Measurements from ENCODE around the gene TBX1. TPM values are rescaled to one million over a fixed set of nuclear protein-coding genes. Genes with fewer than 3 reads are reported as not detected.

The TBX1 gene
- total RNA-seq, 2 donors from 2014 or later, result 0.24 TPM; not detected in 1

DNA sequence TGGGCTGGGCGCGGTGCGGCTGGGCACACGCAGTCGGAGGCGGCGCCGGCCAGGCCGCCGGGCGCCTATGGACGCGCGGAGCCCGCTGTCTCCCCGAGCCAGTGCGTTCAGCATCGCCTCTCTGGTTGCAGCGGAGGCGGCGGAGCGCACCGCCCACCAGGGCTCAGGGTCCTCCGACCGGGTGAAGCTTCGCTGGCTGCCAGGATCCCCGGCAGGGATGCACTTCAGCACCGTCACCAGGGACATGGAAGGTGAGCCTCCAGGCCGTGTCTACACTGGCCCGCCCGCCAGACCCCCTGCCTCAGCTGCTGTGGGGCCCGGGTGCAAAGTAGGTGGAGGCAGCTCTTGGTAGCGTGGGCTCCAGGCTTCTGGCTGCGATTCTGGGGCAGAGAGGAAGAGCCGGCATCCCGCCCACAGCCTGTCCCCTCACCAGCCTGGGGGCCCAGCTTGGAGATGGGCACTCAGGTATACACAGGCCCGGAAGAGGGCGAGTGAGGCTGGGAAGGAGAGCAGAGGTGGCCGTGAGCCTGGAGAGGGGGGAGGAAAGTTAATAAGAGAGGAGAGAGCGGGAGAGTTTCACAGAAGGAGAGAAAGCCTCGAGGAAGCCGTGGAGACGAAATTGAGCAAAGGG, 1.0 kb upstream of the TBX1 start:
- DNase-seq (ENCODE audit: low spot score), result no peak
- H3K4me3 ChIP-seq, result peak overlapping the region in 1 of 2 donors; percentile 0
- no peaks in the 10 kb centered on the region for H3K36me3 ChIP-seq
- peaks cover 26 to 57% of the 10 kb centered on the region in 2 donors for H3K27me3 ChIP-seq
- peaks cover 0 to 40% of the 10 kb centered on the region in 2 donors for H3K4me1 ChIP-seq
- TF ChIP-seq, protein P1, sequence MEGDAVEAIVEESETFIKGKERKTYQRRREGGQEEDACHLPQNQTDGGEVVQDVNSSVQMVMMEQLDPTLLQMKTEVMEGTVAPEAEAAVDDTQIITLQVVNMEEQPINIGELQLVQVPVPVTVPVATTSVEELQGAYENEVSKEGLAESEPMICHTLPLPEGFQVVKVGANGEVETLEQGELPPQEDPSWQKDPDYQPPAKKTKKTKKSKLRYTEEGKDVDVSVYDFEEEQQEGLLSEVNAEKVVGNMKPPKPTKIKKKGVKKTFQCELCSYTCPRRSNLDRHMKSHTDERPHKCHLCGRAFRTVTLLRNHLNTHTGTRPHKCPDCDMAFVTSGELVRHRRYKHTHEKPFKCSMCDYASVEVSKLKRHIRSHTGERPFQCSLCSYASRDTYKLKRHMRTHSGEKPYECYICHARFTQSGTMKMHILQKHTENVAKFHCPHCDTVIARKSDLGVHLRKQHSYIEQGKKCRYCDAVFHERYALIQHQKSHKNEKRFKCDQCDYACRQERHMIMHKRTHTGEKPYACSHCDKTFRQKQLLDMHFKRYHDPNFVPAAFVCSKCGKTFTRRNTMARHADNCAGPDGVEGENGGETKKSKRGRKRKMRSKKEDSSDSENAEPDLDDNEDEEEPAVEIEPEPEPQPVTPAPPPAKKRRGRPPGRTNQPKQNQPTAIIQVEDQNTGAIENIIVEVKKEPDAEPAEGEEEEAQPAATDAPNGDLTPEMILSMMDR (IDR thresholded peaks at IDR 0.05), result no peak
- H3K9me3 ChIP-seq, result no peaks in the 10 kb centered on the region
- no peak overlapping the region for H3K27ac ChIP-seq

DNA sequence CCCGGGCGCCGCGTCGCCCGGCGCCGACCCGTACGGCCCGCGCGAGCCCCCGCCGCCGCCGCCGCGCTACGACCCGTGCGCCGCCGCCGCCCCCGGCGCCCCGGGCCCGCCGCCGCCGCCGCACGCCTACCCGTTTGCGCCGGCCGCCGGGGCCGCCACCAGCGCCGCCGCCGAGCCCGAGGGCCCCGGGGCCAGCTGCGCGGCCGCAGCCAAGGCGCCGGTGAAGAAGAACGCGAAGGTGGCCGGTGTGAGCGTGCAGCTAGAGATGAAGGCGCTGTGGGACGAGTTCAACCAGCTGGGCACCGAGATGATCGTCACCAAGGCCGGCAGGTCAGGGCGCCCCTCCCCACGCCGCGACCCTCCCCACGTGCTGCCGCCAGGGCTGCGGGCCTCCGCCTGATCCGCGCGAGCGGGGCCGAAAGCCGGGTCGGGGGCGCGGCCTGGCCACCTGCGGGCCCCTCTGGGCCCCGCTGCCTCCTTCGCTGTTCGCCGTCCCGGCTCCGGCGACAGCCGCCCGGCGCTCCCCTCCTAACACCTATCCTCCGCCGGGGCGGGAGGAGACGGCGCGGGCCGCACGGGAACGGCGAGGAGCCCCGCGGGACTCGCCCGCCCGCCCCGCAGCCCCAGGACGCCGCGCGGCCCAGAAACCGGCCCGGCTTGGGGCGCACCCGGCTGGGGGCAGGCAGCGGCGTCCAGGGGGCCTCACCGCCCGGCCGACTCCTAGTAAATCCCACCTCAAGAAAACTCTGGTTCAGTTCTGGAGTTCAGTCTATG, 560 bp downstream of the TBX1 start:
- Histone ChIP-seq H3K4me3 (peak overlapping the region in 1 of 2 donors; percentile 28), H3K9me3 (no peaks in the 10 kb centered on the region), H3K36me3 (no peaks in the 10 kb centered on the region), H3K4me1 (peaks cover 0 to 32% of the 10 kb centered on the region in 2 donors), H3K27me3 (peaks cover 18 to 50% of the 10 kb centered on the region in 2 donors), H3K27ac (no peak overlapping the region)
- DNase-seq (ENCODE audit: low spot score), result no peak
- TF ChIP-seq, protein P1 (IDR thresholded peaks at IDR 0.05), result no peak

DNA sequence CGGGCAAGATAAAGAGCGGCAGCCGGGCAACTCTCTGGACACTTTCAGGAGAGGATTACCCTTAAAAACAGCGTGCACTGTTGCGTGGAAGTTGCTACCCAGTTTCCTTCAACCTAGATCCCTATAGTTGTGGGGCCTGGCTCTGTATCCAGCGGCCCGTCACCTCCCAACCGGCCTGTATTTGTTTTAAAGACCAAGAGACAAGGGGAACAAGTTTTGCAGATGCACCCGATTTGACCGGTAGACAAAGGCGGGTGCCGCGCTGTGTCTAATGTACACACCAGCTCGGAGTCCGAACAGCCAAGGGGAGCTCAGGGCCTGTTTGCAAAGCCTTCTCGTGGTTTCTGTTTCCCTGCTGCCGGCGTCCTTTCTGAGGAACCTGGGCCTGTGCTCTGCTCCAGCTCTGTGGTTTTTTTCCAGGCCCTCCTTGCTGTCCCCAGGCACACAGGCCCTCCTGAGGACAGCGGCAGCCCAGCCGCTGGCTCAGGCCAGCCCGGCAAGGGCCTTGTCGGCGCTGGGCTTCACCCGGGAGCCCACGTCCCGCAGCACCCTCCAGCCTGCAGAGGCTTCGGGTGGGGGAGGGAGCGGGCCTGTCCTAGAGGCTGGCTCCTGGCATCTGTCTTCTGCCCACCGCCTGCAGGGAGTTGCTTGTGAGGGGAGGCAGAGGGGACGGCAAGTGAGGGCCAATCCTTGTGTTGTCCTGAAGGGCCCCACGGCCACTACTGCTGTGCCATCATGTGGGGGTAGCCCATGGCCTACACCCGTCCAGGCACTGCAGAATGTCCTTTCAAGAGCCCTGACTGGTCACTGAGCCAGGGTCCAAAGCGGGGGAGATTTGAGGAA, 1.4 kb downstream of the TBX1 start:
- Histone ChIP-seq H3K4me1 (peaks cover 0 to 32% of the 10 kb centered on the region in 2 donors), H3K4me3 (no peak overlapping the region)
- no peak for DNase-seq (ENCODE audit: low spot score)

DNA sequence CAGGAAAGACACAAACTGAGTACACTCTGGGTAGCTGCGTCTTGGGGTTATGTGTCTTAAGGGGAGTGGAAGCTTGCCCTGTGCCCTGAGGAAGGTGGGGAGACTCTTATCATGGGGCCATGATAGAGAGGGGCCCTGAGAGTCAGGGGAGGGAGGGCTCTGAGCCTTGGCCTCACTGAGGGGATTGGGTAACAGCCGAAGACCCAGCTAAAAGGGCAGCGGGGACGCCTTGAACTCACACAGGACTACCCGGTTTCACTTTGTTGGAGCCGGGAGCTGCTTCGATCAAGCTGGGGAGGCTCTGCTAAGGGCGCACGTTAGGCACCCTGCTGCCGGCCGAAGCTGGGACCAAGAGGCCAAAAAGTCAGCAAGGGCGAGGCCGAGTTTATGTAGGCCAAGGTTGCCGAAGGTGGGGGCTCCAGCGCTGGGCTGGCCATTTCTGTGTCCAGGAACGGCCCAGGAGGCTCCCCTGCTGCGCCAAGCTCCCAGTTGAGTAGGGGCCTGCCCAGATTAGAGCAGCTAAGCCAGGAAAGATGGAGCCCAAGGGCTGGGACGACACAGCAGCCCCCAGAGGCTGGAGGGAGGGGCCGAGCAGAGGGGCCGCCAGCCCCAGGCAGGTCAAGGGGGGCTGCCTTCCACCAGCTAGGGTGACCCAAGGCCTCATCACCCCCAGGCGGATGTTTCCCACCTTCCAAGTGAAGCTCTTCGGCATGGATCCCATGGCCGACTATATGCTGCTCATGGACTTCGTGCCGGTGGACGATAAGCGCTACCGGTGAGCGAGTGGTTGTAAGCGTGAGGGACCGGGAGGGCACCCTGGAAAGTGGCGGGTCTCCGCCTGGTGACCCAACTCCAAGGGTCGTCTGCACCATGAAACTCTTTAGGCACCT, 2.2 kb downstream of the TBX1 start:
- peaks cover 22 to 57% of the 10 kb centered on the region in 2 donors for H3K27me3 ChIP-seq
- no peaks in the 10 kb centered on the region for H3K36me3 ChIP-seq
- no peak for DNase-seq (ENCODE audit: low spot score)
- no peak overlapping the region for H3K4me3 ChIP-seq
- TF ChIP-seq, protein P1 (IDR thresholded peaks at IDR 0.05), result no peak
- H3K4me1 ChIP-seq, result peaks cover 0 to 36% of the 10 kb centered on the region in 2 donors
- H3K9me3 ChIP-seq, result no peaks in the 10 kb centered on the region
- H3K27ac ChIP-seq, result no peak overlapping the region

More for the DNA sequence above, 1.4 kb downstream of the TBX1 start:
- Histone ChIP-seq H3K27me3 (peaks cover 17 to 50% of the 10 kb centered on the region in 2 donors), H3K9me3 (no peaks in the 10 kb centered on the region), H3K27ac (no peak overlapping the region), H3K36me3 (no peaks in the 10 kb centered on the region)
- TF ChIP-seq, protein P1 (IDR thresholded peaks at IDR 0.05), result no peak
